Lung (tissue), 12 donors: Measurements from ENCODE around the gene TMEM164. TPM values are rescaled to one million over a fixed set of nuclear protein-coding genes. Genes with fewer than 3 reads are reported as not detected.

Experiments
- ATAC-seq: fragments of 200-7000 bp; cut with Tn5 transposase; one replicate; pipeline ENCODE4 v1.9.1; 2020; ENCODE audit warnings: moderate number of reproducible peaks; ENCODE audit not compliant: insufficient read depth, low FRiP score
- DNase-seq, 3 donors: peaks; one replicate each; pipeline ENCODE4 v3.0.0-alpha.2; 2013 to 2017
- H3K27ac ChIP-seq, 2 donors: one replicate each; pipeline ENCODE4 v1.5.1; 2013; ENCODE audit warnings: mild to moderate bottlenecking in 2 of 2, moderate library complexity in 2 of 2, control low read depth in 1 of 2, inconsistent platforms in 1 of 2, low read depth in 1 of 2, low read length in 1 of 2
- H3K27me3 ChIP-seq, 3 donors: one replicate each; pipeline ENCODE4 v1.5.1; 2013; ENCODE audit warnings: low read length in 2 of 3; ENCODE audit not compliant: control insufficient read depth in 3 of 3, insufficient read depth in 3 of 3
- H3K36me3 ChIP-seq, 4 donors: one replicate each; pipeline ENCODE4 v1.5.1; 2013; ENCODE audit warnings: low read length in 4 of 4, mild to moderate bottlenecking in 1 of 4, moderate library complexity in 1 of 4; ENCODE audit not compliant: control insufficient read depth in 4 of 4, insufficient read depth in 4 of 4
- H3K4me1 ChIP-seq, 5 donors: one replicate each; pipeline ENCODE4 v1.5.1; 2013; ENCODE audit warnings: low read length in 5 of 5, mild to moderate bottlenecking in 2 of 5, moderate library complexity in 1 of 5; ENCODE audit not compliant: control insufficient read depth in 5 of 5, insufficient read depth in 5 of 5
- H3K4me3 ChIP-seq: one replicate; pipeline ENCODE4 v1.5.1; 2013; ENCODE audit warnings: mild to moderate bottlenecking, control low read depth, moderate library complexity
- H3K9ac ChIP-seq, 2 donors: one replicate each; pipeline ENCODE4 v1.5.1; 2013; ENCODE audit warnings: low read length in 2 of 2, control low read depth in 1 of 2; ENCODE audit not compliant: insufficient read depth in 1 of 2
- H3K9me3 ChIP-seq, 4 donors: one replicate each; pipeline ENCODE4 v1.5.1; 2013; ENCODE audit warnings: low read length in 3 of 4, mild to moderate bottlenecking in 1 of 4, moderate library complexity in 1 of 4; ENCODE audit not compliant: control insufficient read depth in 4 of 4, insufficient read depth in 3 of 4
- WGBS, 2 donors: extraction: QIAGEN DNeasy Blood & Tissue Kit; methylation state at CpG; one replicate each; pipeline ENCODE4 v1.1.7; 2013; 5-methylcytosine and 5-hydroxymethylcytosine counted together
- polyA plus RNA-seq, 2 donors: library from polyadenylated mRNA; stranded (reverse); fragments of 200-250 nt; gene quantifications; one replicate each; pipeline ENCODE4 v1.2.1, GENCODE V29; 2013
- total RNA-seq, 2 donors: library from RNA; depleted of rRNA in 1 of 2; stranded (reverse); fragments of >200 nt in 1 of 2; gene quantifications; one replicate each; pipeline ENCODE4 v1.2.1, GENCODE V29; 2014 to 2021
- TF ChIP-seq, protein P1 (sequence below): IDR thresholded peaks from 2 replicates; pipeline ENCODE4 v1.5.1; 2012; ENCODE audit warnings: mild to moderate bottlenecking; ENCODE audit errors: control extremely low read depth, extremely low read depth
- donor health status: control.
- donor health status: control.
- donor health status: Bipolar disorder and iron deficiency.
- donor health status: healthy.
- donor health status: DM: yes; HTN: yes; CAD: no.

TMEM164 gene
- total and polyA plus RNA-seq, 4 donors = 22.4 to 87.0 (median 38.0) TPM

DNA sequence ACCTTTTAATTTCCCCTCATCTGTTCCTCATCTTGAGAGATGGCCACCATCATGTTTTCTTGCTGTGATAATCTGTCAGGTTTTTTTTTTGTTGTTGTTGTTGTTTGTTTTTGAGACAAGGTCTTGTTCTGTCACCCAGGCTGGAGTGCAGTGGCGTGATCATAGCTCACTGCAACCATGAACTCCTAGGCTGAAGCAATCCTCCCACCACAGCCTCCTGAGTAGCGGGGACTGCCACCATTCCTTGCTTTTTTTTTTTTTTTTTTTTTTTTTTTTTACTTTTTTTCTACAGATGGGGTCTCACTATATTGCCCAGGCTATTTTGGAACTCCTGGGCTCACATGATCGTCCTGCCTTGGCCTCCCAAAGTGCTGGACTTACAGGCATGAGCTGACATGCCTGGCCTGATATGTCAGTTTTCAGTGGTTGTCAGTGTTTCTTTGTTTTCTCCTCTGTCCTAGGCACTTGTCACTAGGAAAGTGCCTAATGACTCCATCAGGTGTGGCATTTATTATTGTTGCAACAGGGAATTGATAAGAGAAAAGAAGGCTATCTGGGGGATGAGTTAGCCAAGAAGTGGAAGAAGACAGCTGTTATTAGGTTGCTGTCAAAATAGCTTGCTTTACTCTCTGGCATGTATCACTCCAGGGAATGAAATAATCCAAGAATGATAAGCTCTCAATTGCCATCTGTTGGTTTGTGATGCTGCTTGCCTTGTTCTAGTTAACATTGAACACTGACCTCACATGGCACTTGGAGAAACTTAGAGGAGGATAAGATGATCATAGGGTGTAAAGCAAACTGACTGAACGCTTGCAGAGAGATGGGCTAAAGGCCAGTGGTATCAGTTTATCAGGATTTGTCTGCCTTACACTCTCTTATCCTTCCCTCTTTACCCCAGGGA lies 41.7 kb downstream of the TMEM164 start:
- H3K27me3 ChIP-seq = peaks cover 0 to 49% (median 4%) of the 10 kb centered on the region in 3 donors
- no peaks in the 10 kb centered on the region for H3K9me3 ChIP-seq
- H3K4me1 ChIP-seq = peaks cover 0 to 13% (median 0%) of the 10 kb centered on the region in 5 donors
- ATAC-seq = no peak
- 56 to 75% methylated on average over 4 of the region's 4 CpGs for WGBS, 2 donors
- peak overlapping the region in 1 of 2 donors; percentile 70 for H3K27ac ChIP-seq
- no peak for DNase-seq
- no peak overlapping the region for H3K4me3 ChIP-seq
- TF ChIP-seq, protein P1, sequence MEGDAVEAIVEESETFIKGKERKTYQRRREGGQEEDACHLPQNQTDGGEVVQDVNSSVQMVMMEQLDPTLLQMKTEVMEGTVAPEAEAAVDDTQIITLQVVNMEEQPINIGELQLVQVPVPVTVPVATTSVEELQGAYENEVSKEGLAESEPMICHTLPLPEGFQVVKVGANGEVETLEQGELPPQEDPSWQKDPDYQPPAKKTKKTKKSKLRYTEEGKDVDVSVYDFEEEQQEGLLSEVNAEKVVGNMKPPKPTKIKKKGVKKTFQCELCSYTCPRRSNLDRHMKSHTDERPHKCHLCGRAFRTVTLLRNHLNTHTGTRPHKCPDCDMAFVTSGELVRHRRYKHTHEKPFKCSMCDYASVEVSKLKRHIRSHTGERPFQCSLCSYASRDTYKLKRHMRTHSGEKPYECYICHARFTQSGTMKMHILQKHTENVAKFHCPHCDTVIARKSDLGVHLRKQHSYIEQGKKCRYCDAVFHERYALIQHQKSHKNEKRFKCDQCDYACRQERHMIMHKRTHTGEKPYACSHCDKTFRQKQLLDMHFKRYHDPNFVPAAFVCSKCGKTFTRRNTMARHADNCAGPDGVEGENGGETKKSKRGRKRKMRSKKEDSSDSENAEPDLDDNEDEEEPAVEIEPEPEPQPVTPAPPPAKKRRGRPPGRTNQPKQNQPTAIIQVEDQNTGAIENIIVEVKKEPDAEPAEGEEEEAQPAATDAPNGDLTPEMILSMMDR = no peak
- H3K9ac ChIP-seq = no peak overlapping the region
- H3K36me3 ChIP-seq = no peaks in the 10 kb centered on the region

DNA sequence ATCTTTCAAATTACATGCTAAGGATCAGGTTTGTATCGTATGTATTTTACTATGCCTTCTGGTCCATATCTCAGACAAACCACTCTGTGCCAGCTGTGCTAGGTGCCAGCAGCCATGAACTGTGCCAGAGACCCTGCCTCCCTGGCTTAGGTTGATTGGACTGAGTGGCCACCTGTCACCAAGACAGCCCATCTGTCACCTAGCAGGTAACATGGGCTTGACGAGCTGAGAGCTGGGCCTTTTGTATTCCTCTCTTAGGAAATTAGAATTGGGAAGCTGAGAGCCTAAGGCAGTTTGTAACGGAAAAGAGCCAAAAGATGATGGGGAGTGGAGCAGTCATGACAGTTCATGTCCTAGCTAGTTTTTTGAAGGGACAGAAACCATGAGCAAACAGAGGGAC lies 42.5 kb downstream of the TMEM164 start:
- peaks cover 0 to 48% (median 10%) of the 10 kb centered on the region in 3 donors for H3K27me3 ChIP-seq
- ATAC-seq (no peak), DNase-seq (no peak)
- peaks cover 0 to 13% (median 0%) of the 10 kb centered on the region in 5 donors for H3K4me1 ChIP-seq
- TF ChIP-seq, protein P1 = no peak
- H3K36me3 ChIP-seq = no peaks in the 10 kb centered on the region
- WGBS, 2 donors = 69 to 92% methylated on average over 3 of the region's 3 CpGs
- no peak overlapping the region for H3K9ac ChIP-seq
- H3K4me3 ChIP-seq = no peak overlapping the region
- peak overlapping the region in 1 of 2 donors; percentile 70 for H3K27ac ChIP-seq
- H3K9me3 ChIP-seq = no peaks in the 10 kb centered on the region

DNA sequence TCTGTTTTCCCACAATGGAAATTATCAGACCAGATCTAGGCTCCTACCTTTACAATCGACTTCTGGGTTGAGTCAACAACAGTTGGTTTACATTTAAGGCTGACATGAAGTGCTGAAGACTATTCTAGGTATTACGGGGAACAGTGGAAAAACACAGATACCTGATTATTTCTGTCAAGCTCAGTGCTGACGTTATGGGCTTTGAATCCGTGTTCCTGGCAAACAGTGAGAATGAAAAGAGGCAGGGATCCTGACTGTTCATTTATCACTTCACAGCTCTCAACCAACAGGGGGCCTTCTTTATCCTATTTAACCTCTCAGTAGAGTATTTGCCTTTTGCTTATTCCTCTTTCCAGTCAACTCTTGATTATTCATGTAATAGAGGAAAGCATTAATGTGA lies 43.1 kb downstream of the TMEM164 start:
- Histone ChIP-seq H3K27ac (peak overlapping the region in 1 of 2 donors; percentile 70), H3K9ac (no peak overlapping the region), H3K27me3 (peaks cover 0 to 46% (median 10%) of the 10 kb centered on the region in 3 donors), H3K4me3 (no peak overlapping the region), H3K4me1 (peaks cover 0 to 13% (median 0%) of the 10 kb centered on the region in 5 donors), H3K9me3 (no peaks in the 10 kb centered on the region), H3K36me3 (no peaks in the 10 kb centered on the region)
- TF ChIP-seq, protein P1 = no peak
- ATAC-seq = no peak
- 45 to 71% methylated on average over 4 of the region's 4 CpGs for WGBS, 2 donors
- no peak for DNase-seq
